HL-60 (cell line): ENCODE measurements around the gene GOLGA8H.
"Not testable (repeated sequence)": the region's sequence is repeated elsewhere in the genome, so short reads cannot be mapped to it uniquely, and the experiment has no call there.

ENCODE experiments used
- DNase-seq, 2 experiments: peaks; one replicate each; pipeline ENCODE4 v3.0.0-alpha.2; 2010 to 2020; ENCODE audit warnings: low read depth in 1 of 2, low spot score in 1 of 2
- H3K27ac ChIP-seq: fragments of 250-450 bp; sonication (Bioruptor Pico); replicated peaks from 2 replicates; pipeline ENCODE4 v1.5.1; 2020; ENCODE audit warnings: mild to moderate bottlenecking, moderate library complexity
- H3K27me3 ChIP-seq: fragments of 250-450 bp; sonication (Bioruptor Pico); 2 replicates; pipeline ENCODE4 v1.5.1; 2021; ENCODE audit warnings: mild to moderate bottlenecking, moderate library complexity; ENCODE audit not compliant: insufficient read depth, poor library complexity, severe bottlenecking
- H3K4me3 ChIP-seq: replicated peaks from 2 replicates; pipeline ENCODE4 v1.5.1; 2011; ENCODE audit warnings: mild to moderate bottlenecking, control low read depth, low read length; ENCODE audit not compliant: insufficient read depth
- POLR2AphosphoS5 ChIP-seq: IDR thresholded peaks from 2 replicates; pipeline ENCODE4 v1.6.1; 2012; ENCODE audit warnings: low read depth
- TF ChIP-seq, protein P1 (sequence below): IDR thresholded peaks from 2 replicates; pipeline ENCODE4 v1.6.1; 2012; ENCODE audit warnings: low read depth; ENCODE audit not compliant: insufficient replicate concordance
- TF ChIP-seq, protein P2 (sequence below): IDR thresholded peaks from one replicate; pipeline ENCODE4 v1.5.1; 2011; ENCODE audit warnings: low read length, control low read depth, inconsistent platforms; ENCODE audit not compliant: insufficient read depth

The GOLGA8H gene

DNA sequence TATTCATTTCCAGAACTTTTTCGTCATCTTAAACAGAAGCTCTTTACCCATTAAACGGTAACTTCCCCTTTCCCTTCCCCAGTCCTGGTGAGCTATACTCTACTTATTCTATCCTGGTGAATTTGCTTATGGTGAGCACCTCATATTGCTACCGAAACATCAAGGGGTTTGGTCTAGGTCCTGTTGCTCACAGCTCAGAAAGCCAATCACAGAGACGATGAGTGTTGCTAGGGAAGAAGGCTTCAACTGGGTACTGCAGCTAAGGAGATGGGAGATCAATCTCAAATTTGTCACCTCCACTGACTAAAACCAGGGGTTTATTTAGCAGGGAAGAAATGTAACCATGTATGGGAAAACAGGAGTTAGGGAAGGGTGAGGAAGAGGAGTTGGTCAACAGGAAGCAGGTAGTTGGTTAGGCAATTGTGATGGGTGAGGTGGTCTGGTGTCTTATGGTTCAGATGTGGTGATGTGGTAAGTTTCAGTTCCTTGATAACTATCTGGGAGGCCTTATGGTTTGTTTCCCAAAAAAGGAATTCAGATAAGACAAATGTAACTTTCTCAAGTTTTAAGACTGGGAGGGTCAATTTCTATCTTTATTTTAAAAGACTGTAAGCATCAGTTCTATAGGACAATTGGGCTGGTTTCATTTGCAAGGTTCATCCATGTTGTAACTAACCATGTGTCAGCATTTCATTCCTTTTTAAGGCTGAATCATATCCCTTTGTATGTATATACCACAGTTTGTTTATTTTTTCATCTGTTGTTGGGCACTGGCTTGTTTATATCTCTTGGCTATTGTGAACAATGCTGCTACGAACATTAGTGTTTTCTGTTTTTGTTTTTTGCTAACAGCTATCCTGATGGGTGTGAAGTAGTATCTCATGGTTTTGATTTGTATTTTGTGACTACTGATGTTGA is 46.4 kb downstream of the GOLGA8H start:
- DNase-seq = peak; percentile 43 to 76
- TF ChIP-seq POLR2AphosphoS5 = no peak
- TF ChIP-seq, protein P1, sequence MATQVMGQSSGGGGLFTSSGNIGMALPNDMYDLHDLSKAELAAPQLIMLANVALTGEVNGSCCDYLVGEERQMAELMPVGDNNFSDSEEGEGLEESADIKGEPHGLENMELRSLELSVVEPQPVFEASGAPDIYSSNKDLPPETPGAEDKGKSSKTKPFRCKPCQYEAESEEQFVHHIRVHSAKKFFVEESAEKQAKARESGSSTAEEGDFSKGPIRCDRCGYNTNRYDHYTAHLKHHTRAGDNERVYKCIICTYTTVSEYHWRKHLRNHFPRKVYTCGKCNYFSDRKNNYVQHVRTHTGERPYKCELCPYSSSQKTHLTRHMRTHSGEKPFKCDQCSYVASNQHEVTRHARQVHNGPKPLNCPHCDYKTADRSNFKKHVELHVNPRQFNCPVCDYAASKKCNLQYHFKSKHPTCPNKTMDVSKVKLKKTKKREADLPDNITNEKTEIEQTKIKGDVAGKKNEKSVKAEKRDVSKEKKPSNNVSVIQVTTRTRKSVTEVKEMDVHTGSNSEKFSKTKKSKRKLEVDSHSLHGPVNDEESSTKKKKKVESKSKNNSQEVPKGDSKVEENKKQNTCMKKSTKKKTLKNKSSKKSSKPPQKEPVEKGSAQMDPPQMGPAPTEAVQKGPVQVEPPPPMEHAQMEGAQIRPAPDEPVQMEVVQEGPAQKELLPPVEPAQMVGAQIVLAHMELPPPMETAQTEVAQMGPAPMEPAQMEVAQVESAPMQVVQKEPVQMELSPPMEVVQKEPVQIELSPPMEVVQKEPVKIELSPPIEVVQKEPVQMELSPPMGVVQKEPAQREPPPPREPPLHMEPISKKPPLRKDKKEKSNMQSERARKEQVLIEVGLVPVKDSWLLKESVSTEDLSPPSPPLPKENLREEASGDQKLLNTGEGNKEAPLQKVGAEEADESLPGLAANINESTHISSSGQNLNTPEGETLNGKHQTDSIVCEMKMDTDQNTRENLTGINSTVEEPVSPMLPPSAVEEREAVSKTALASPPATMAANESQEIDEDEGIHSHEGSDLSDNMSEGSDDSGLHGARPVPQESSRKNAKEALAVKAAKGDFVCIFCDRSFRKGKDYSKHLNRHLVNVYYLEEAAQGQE = no peak
- TF ChIP-seq, protein P2, sequence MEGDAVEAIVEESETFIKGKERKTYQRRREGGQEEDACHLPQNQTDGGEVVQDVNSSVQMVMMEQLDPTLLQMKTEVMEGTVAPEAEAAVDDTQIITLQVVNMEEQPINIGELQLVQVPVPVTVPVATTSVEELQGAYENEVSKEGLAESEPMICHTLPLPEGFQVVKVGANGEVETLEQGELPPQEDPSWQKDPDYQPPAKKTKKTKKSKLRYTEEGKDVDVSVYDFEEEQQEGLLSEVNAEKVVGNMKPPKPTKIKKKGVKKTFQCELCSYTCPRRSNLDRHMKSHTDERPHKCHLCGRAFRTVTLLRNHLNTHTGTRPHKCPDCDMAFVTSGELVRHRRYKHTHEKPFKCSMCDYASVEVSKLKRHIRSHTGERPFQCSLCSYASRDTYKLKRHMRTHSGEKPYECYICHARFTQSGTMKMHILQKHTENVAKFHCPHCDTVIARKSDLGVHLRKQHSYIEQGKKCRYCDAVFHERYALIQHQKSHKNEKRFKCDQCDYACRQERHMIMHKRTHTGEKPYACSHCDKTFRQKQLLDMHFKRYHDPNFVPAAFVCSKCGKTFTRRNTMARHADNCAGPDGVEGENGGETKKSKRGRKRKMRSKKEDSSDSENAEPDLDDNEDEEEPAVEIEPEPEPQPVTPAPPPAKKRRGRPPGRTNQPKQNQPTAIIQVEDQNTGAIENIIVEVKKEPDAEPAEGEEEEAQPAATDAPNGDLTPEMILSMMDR = no peak
- Histone ChIP-seq H3K27me3 (no peaks in the 10 kb centered on the region), H3K27ac (peak overlapping the region; percentile 50), H3K4me3 (no peak overlapping the region)

DNA sequence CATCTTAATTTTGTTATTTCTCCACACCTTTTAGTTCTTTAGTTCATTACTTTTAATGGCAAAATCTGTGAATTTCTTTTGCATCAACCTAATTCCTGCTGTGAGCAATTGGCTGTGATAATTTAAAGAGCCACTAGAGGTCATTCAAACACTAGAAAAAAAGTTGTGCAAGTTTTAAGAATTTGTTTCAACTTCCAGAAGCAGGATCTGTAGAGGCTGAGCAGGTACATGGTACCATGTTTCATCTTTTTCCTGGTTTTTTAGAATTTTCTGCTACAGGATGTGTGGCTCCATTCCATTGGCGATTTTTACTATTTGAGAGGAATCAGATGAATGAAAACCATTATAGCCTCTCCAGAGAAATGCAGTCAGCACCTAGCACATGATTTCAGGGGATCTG is 57.3 kb downstream of the GOLGA8H start:
- not testable (repeated sequence) for DNase-seq, H3K27me3 ChIP-seq

More for the DNA sequence above, 57.3 kb downstream of the GOLGA8H start:
- H3K4me3 ChIP-seq, H3K27ac ChIP-seq: not testable (repeated sequence)
- TF ChIP-seq, protein P2 = peak; percentile 7
